ENCODE data around the gene ENOPH1.

ENOPH1 gene

DNA sequence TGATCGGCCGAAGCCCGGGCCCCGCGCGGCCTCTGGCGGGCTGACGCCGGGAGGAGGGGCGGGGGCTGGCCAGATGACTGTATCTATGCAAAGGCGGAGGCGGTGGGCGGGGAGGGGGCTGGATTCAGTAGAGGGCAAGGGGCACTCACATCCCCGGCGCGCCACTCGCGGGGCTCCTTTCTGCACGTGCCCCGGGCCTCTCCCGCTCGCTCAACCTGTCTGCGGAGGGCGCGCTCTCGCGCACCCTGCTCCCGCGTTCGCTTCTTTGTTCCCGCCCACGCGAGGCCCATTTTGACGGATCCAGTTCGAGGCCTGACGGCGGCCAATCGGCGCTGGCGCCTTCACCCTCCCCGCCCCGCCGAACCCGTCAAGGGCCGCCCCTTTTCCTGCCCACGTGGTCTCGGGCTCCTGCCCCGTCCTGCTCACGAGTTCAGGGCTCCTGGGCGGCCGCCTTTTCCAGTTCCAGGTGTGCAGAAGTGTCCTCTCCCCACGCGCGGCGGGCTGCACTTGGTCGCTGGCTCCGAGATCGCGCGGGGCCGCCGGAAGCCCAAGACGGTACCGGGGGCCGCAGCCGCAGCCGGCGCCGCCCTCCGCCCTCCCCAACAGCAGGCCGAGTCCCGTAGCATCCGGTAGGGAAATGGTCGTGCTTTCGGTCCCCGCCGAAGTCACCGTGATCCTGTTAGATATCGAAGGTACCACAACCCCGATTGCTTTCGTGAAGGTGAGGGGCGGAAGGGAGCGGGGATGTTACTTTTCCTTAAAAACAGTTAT is at the start of gene ENOPH1, which contains the start of gene HNRNPDL (continued):
- TF ChIP-seq, protein P1, sequence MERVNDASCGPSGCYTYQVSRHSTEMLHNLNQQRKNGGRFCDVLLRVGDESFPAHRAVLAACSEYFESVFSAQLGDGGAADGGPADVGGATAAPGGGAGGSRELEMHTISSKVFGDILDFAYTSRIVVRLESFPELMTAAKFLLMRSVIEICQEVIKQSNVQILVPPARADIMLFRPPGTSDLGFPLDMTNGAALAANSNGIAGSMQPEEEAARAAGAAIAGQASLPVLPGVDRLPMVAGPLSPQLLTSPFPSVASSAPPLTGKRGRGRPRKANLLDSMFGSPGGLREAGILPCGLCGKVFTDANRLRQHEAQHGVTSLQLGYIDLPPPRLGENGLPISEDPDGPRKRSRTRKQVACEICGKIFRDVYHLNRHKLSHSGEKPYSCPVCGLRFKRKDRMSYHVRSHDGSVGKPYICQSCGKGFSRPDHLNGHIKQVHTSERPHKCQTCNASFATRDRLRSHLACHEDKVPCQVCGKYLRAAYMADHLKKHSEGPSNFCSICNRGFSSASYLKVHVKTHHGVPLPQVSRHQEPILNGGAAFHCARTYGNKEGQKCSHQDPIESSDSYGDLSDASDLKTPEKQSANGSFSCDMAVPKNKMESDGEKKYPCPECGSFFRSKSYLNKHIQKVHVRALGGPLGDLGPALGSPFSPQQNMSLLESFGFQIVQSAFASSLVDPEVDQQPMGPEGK (tag by site-specific recombination; IDR thresholded peaks at IDR 0.05): peak; percentile 72
- TF ChIP-seq ZNF302 (tag by site-specific recombination; IDR thresholded peaks at IDR 0.05; ENCODE audit: low read depth) (no peak), ZXDB (tag by site-specific recombination; IDR thresholded peaks at IDR 0.05) (no peak; the same call in 1 of the 2 replicates), KLF10 (tag by site-specific recombination; IDR thresholded peaks at IDR 0.05) (peak; percentile 99), ZNF830 (tag by site-specific recombination; IDR thresholded peaks at IDR 0.05; ENCODE audit: low read depth) (no peak), SP2 (tag by site-specific recombination; IDR thresholded peaks at IDR 0.05) (peak; percentile 87), FEZF1 (tag by site-specific recombination; IDR thresholded peaks at IDR 0.05) (peak; percentile 64), KLF16 (tag by site-specific recombination; IDR thresholded peaks at IDR 0.05) (peak; percentile 83), ZNF132 (tag by site-specific recombination; IDR thresholded peaks at IDR 0.05; ENCODE audit: borderline replicate concordance) (no peak), ZBTB17 (tag by site-specific recombination; IDR thresholded peaks at IDR 0.05) (peak; percentile 72), ZNF350 (tag by site-specific recombination; IDR thresholded peaks at IDR 0.05) (no peak), ZEB2 (tag by site-specific recombination; IDR thresholded peaks at IDR 0.05) (peak; percentile 84; the same call in 1 of the 2 replicates), BCL11B (tag by site-specific recombination; IDR thresholded peaks at IDR 0.05; ENCODE audit: low read depth) (no peak), ZNF394 (tag by site-specific recombination; IDR thresholded peaks at IDR 0.05; ENCODE audit: borderline replicate concordance) (no peak; the same call in 1 of the 2 replicates), WT1 (tag by site-specific recombination; IDR thresholded peaks at IDR 0.05) (peak; percentile 31; the same call in 1 of the 2 replicates), ZNF16 (tag by site-specific recombination; IDR thresholded peaks at IDR 0.05; ENCODE audit: low read depth) (no peak), ZNF561 (tag by site-specific recombination; IDR thresholded peaks at IDR 0.05; ENCODE audit: borderline replicate concordance) (0 out of 2 replicates have a peak, but pooled peaks have one; percentile 62), ZNF776 (tag by site-specific recombination; IDR thresholded peaks at IDR 0.05; ENCODE audit: borderline replicate concordance) (no peak), ZNF202 (tag by site-specific recombination; IDR thresholded peaks at IDR 0.05; ENCODE audit: borderline replicate concordance) (no peak), GLIS1 (tag by site-specific recombination; IDR thresholded peaks at IDR 0.05) (peak; percentile 23; the same call in 1 of the 2 replicates), ZNF843 (tag by site-specific recombination; IDR thresholded peaks at IDR 0.05) (0 out of 2 replicates have a peak, but pooled peaks have one; percentile 18), ZNF10 (tag by site-specific recombination; IDR thresholded peaks at IDR 0.05) (no peak), MEIS1 (CRISPR knock-in tag; IDR thresholded peaks at IDR 0.05; ENCODE audit: borderline replicate concordance) (no peak), ZNF548 (tag by site-specific recombination; IDR thresholded peaks at IDR 0.05) (no peak)
- TF ChIP-seq, protein P2, sequence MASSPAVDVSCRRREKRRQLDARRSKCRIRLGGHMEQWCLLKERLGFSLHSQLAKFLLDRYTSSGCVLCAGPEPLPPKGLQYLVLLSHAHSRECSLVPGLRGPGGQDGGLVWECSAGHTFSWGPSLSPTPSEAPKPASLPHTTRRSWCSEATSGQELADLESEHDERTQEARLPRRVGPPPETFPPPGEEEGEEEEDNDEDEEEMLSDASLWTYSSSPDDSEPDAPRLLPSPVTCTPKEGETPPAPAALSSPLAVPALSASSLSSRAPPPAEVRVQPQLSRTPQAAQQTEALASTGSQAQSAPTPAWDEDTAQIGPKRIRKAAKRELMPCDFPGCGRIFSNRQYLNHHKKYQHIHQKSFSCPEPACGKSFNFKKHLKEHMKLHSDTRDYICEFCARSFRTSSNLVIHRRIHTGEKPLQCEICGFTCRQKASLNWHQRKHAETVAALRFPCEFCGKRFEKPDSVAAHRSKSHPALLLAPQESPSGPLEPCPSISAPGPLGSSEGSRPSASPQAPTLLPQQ (tag by site-specific recombination; IDR thresholded peaks at IDR 0.05): peak; percentile 46
- TF ChIP-seq, protein P3, sequence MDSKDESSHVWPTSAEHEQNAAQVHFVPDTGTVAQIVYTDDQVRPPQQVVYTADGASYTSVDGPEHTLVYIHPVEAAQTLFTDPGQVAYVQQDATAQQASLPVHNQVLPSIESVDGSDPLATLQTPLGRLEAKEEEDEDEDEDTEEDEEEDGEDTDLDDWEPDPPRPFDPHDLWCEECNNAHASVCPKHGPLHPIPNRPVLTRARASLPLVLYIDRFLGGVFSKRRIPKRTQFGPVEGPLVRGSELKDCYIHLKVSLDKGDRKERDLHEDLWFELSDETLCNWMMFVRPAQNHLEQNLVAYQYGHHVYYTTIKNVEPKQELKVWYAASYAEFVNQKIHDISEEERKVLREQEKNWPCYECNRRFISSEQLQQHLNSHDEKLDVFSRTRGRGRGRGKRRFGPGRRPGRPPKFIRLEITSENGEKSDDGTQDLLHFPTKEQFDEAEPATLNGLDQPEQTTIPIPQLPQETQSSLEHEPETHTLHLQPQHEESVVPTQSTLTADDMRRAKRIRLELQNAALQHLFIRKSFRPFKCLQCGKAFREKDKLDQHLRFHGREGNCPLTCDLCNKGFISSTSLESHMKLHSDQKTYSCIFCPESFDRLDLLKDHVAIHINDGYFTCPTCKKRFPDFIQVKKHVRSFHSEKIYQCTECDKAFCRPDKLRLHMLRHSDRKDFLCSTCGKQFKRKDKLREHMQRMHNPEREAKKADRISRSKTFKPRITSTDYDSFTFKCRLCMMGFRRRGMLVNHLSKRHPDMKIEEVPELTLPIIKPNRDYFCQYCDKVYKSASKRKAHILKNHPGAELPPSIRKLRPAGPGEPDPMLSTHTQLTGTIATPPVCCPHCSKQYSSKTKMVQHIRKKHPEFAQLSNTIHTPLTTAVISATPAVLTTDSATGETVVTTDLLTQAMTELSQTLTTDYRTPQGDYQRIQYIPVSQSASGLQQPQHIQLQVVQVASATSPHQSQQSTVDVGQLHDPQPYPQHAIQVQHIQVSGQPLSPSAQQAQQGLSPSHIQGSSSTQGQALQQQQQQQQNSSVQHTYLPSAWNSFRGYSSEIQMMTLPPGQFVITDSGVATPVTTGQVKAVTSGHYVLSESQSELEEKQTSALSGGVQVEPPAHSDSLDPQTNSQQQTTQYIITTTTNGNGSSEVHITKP (tag by site-specific recombination; IDR thresholded peaks at IDR 0.05): no peak
- TF ChIP-seq, protein P4, sequence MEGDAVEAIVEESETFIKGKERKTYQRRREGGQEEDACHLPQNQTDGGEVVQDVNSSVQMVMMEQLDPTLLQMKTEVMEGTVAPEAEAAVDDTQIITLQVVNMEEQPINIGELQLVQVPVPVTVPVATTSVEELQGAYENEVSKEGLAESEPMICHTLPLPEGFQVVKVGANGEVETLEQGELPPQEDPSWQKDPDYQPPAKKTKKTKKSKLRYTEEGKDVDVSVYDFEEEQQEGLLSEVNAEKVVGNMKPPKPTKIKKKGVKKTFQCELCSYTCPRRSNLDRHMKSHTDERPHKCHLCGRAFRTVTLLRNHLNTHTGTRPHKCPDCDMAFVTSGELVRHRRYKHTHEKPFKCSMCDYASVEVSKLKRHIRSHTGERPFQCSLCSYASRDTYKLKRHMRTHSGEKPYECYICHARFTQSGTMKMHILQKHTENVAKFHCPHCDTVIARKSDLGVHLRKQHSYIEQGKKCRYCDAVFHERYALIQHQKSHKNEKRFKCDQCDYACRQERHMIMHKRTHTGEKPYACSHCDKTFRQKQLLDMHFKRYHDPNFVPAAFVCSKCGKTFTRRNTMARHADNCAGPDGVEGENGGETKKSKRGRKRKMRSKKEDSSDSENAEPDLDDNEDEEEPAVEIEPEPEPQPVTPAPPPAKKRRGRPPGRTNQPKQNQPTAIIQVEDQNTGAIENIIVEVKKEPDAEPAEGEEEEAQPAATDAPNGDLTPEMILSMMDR (tag by site-specific recombination; IDR thresholded peaks at IDR 0.05): no peak
- TF ChIP-seq, protein P5, sequence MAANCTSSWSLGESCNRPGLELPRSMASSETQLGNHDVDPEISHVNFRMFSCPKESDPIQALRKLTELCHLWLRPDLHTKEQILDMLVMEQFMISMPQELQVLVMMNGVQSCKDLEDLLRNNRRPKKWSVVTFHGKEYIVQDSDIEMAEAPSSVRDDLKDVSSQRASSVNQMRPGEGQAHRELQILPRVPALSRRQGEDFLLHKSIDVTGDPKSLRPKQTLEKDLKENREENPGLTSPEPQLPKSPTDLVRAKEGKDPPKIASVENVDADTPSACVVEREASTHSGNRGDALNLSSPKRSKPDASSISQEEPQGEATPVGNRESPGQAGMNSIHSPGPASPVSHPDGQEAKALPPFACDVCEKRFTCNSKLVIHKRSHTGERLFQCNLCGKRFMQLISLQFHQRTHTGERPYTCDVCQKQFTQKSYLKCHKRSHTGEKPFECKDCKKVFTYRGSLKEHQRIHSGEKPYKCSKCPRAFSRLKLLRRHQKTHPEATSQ (tag by site-specific recombination; IDR thresholded peaks at IDR 0.05): no peak

Data from HEK293 (cell line).